CD4-positive, alpha-beta T cell (primary cell): Measurements from ENCODE around the gene KIAA1614. TPM values are rescaled to one million over a fixed set of nuclear protein-coding genes. Genes with fewer than 3 reads are reported as not detected.

ENCODE experiments used
- ATAC-seq: fragments of 200-7000 bp; cut with Tn5 transposase; one replicate; pipeline ENCODE4 v1.10.0; 2022; ENCODE audit warnings: mild to moderate bottlenecking; ENCODE audit not compliant: poor library complexity
- CTCF ChIA-PET: fragments of 350-600 bp; sonication (Branson Sonifier 250); formaldehyde crosslinking; loops from one replicate; lab custom pipeline; 2021; ENCODE audit warnings: antibody characterized with exemption, inconsistent platforms; lab: Charles Lee
- POLR2A ChIA-PET: fragments of 350-600 bp; sonication (Branson Sonifier 250); formaldehyde crosslinking; loops from one replicate; lab custom pipeline; 2021; ENCODE audit warnings: antibody characterized with exemption, inconsistent platforms; lab: Charles Lee
- DNase-seq, 14 experiments: peaks; one replicate each; pipeline ENCODE4 v3.0.0-alpha.2; 2013 to 2020; ENCODE audit warnings: mixed read lengths in 2 of 14
- H3K27ac ChIP-seq, 2 donors: one replicate each; pipeline versions ENCODE4 v1.5.1 to v1.7.0; 2013; ENCODE audit warnings: low read length in 2 of 2, low read depth in 1 of 2, mild to moderate bottlenecking in 1 of 2
- H3K27me3 ChIP-seq, 2 experiments: 1 replicate in 1 of 2; 2 replicates in 1 of 2; pipeline versions ENCODE4 v1.6.1 to v1.7.0; 2013; ENCODE audit warnings: low read length in 2 of 2, control low read depth in 1 of 2, mild to moderate bottlenecking in 1 of 2, moderate library complexity in 1 of 2; ENCODE audit not compliant: insufficient read depth in 2 of 2, control insufficient read depth in 1 of 2
- H3K36me3 ChIP-seq: one replicate; pipeline ENCODE4 v1.6.1; 2013; ENCODE audit warnings: low read length, control low read depth; ENCODE audit not compliant: insufficient read depth
- H3K4me1 ChIP-seq: one replicate; pipeline ENCODE4 v1.6.1; 2013; ENCODE audit warnings: low read length, control low read depth; ENCODE audit not compliant: insufficient read depth
- H3K4me3 ChIP-seq: one replicate; pipeline ENCODE4 v1.5.1; 2013; ENCODE audit warnings: mild to moderate bottlenecking, low read length, moderate library complexity
- H3K9me3 ChIP-seq, 2 experiments: 1 replicate in 1 of 2; 2 replicates in 1 of 2; pipeline versions ENCODE4 v1.6.1 to v1.7.0; 2013; ENCODE audit warnings: low read length in 2 of 2, mild to moderate bottlenecking in 2 of 2, control low read depth in 1 of 2, moderate library complexity in 1 of 2; ENCODE audit not compliant: control insufficient read depth in 1 of 2, insufficient read depth in 1 of 2
- H3K27ac Mint-ChIP-seq: one replicate; pipeline ENCODE4 v1.8.0; 2020; ENCODE audit warnings: mixed read lengths
- H3K27me3 Mint-ChIP-seq: one replicate; pipeline ENCODE4 v1.8.0; 2021; ENCODE audit warnings: mixed read lengths
- H3K36me3 Mint-ChIP-seq: one replicate; pipeline ENCODE4 v1.8.0; 2021; ENCODE audit warnings: low read depth, mixed read lengths
- H3K4me1 Mint-ChIP-seq: one replicate; pipeline ENCODE4 v1.8.0; 2021; ENCODE audit warnings: low read depth, mixed read lengths
- H3K4me3 Mint-ChIP-seq: one replicate; pipeline ENCODE4 v1.8.0; 2020; ENCODE audit warnings: mild to moderate bottlenecking, mixed read lengths
- H3K9me3 Mint-ChIP-seq: one replicate; pipeline ENCODE4 v1.8.0; 2020; ENCODE audit warnings: mixed read lengths
- CTCF ChIP-seq: fragments of 200-600 bp; IDR thresholded peaks from one replicate; pipeline ENCODE4 v1.8.0; 2022; ENCODE audit warnings: antibody characterized with exemption, mild to moderate bottlenecking
- intact Hi-C, 2 experiments: fragments of 100-400 bp; cut with DNase I in 1 of 2; cut with micrococcal nuclease in 1 of 2; formaldehyde crosslinking; loops; one replicate each; pipeline versions ENCODE4 v1.15.1 to v1.9.0; 2023 to 2025; cut with DNase I, micrococcal nuclease
- total RNA-seq, 174 experiments: library from RNA in 2 of 174; stranded (reverse) in 2 of 174; gene quantifications; one replicate each; pipeline ENCODE4 v1.2.3 and lab custom pipeline; 2021 to 2026

Gene KIAA1614
- total RNA-seq, 2 experiments from 2014 or later = 0.14 to 0.20 TPM

GRCh38 chr1:180939711-180940103 is 27.0 kb downstream of the KIAA1614 start:
- ATAC-seq = no peak
- H3K4me1 ChIP-seq = no peaks in the 10 kb centered on the region
- H3K4me1 Mint-ChIP-seq = no peaks in the 10 kb centered on the region
- no peaks in the 10 kb centered on the region for H3K27me3 Mint-ChIP-seq
- H3K4me3 ChIP-seq = no peak overlapping the region
- CTCF ChIA-PET = no interaction called here
- DNase-seq = no peak
- H3K27me3 ChIP-seq = no peaks in the 10 kb centered on the region
- intact Hi-C loops = loop anchor here in 1 of 2 experiments (2.0 kb wide), 1 partner anchor 29 kb away; no protein-coding TSS in a partner anchor
- no peaks in the 10 kb centered on the region for H3K36me3 Mint-ChIP-seq
- H3K27ac ChIP-seq = no peak overlapping the region
- H3K9me3 ChIP-seq = no peaks in the 10 kb centered on the region
- no peak overlapping the region for H3K4me3 Mint-ChIP-seq
- no peak for TF ChIP-seq CTCF
- POLR2A ChIA-PET = no interaction called here
- H3K9me3 Mint-ChIP-seq = no peaks in the 10 kb centered on the region
- no peaks in the 10 kb centered on the region for H3K36me3 ChIP-seq
- no peak overlapping the region for H3K27ac Mint-ChIP-seq

- H3K4me3 ChIP-seq = no peak overlapping the region
- POLR2A ChIA-PET = no interaction called here
- H3K4me3 Mint-ChIP-seq = no peak overlapping the region
- no peaks in the 10 kb centered on the region for H3K36me3 ChIP-seq
- CTCF ChIA-PET = no interaction called here
- H3K27me3 Mint-ChIP-seq = no peaks in the 10 kb centered on the region
- H3K27ac ChIP-seq = no peak overlapping the region
- no peaks in the 10 kb centered on the region for H3K4me1 ChIP-seq
- no peaks in the 10 kb centered on the region for H3K4me1 Mint-ChIP-seq
- no peak for TF ChIP-seq CTCF
- peaks cover 0 to 7% of the 10 kb centered on the region in 2 experiments for H3K9me3 ChIP-seq
- no peaks in the 10 kb centered on the region for H3K27me3 ChIP-seq
- no peaks in the 10 kb centered on the region for H3K9me3 Mint-ChIP-seq
- no peak overlapping the region for H3K27ac Mint-ChIP-seq
- intact Hi-C loops = loop anchor here in 1 of 2 experiments (2.0 kb wide), 1 partner anchor 28 kb away; no protein-coding TSS in a partner anchor
- DNase-seq = no peak
- no peak for ATAC-seq
- no peaks in the 10 kb centered on the region for H3K36me3 Mint-ChIP-seq
These were observed 27.7 kb downstream of the KIAA1614 start for GRCh38 chr1:180940445-180940844.

GRCh38 chr1:180941518-180942275 is 29.0 kb downstream of the KIAA1614 start:
- peaks cover 3% of the 10 kb centered on the region for H3K4me1 ChIP-seq
- no peak overlapping the region for H3K4me3 ChIP-seq
- no peak for DNase-seq
- no peak overlapping the region for H3K4me3 Mint-ChIP-seq
- no peaks in the 10 kb centered on the region for H3K36me3 ChIP-seq
- H3K36me3 Mint-ChIP-seq = peaks cover 7% of the 10 kb centered on the region
- no peaks in the 10 kb centered on the region for H3K4me1 Mint-ChIP-seq
- peaks cover under 1% of the 10 kb centered on the region for H3K9me3 Mint-ChIP-seq
- peaks cover 8 to 20% of the 10 kb centered on the region in 2 experiments for H3K9me3 ChIP-seq
- H3K27ac Mint-ChIP-seq = no peak overlapping the region
- TF ChIP-seq CTCF = no peak
- CTCF ChIA-PET = no interaction called here
- H3K27me3 Mint-ChIP-seq = no peaks in the 10 kb centered on the region
- intact Hi-C loops = loop anchor here in 1 of 2 experiments (2.0 kb wide), 1 partner anchor 27 kb away; no protein-coding TSS in a partner anchor
- no peak for ATAC-seq
- POLR2A ChIA-PET = no interaction called here
- no peak overlapping the region for H3K27ac ChIP-seq
- H3K27me3 ChIP-seq = no peaks in the 10 kb centered on the region
